NCI-H2227 (cell line): ENCODE measurements around the gene HMGCS2.

Experiments
- DNase-seq: peaks from one replicate; lab custom pipeline; 2025; ENCODE audit not compliant: unreplicated experiment; lab: John Stamatoyannopoulos, UW

The HMGCS2 gene

DNA sequence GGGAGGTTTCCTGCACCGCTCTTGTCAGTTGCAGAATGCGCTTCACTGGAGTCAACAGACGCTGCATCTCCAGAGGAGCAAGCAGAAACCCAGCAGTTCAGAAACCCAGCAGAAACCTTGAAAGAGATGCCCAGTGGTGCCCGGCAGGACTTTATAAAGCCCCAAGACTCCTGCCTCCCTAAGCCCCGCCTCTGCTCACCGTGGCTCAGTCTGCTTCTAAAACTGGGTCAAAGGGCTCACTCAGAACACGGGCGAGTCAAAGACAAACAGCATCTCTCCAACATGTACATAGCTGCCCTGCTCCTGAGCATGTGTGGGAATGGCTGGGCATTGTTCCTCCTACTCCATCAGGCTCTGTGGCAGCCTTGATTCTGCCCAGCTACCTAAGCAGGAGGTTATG is at the start of gene HMGCS2:
HMGCS2 (minus strand) TSS at position 128 of the 400 bp plus-strand sequence; CDS start at position 67, 61 bp downstream.
- DNase-seq = no peak

DNA sequence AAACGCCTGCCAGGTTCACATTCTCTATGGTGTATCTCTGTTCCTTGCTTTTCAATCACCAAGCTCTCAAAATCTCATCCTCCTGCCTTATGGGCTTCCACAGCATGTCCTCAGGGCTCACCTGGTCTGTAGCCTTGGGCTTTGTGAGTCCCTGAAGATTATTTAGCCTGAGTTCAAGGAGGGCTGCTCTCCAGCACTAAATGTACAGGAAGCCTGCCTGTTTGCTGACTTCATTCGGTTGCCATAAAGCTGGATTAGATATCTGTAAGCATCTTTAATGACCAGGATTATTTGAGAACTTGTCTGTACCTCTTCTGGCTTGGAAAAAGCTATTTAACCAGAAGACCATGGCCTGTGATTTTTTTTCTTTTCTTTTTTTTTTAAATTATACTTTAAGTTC is 49.5 kb upstream of the HMGCS2 start:
- DNase-seq = no peak

DNA sequence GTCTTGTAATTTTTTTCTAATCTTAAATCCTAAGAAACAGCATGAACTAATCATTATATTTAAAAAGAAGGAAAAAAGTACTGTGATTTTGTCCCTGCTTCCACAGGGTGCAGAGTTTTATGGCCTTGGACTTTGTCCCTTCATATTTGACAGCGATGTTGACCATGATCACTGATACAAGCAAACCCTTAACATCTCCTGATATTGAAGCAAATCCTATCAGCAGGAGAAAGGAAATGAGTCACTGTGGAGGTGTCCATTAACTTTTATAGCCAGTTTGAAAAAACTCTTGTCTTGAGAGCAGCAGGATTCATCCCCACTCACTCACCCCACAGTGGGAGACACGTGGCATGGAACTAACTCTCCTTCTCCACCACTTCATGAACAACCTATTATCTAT is 47.7 kb upstream of the HMGCS2 start:
- DNase-seq = no peak

DNA sequence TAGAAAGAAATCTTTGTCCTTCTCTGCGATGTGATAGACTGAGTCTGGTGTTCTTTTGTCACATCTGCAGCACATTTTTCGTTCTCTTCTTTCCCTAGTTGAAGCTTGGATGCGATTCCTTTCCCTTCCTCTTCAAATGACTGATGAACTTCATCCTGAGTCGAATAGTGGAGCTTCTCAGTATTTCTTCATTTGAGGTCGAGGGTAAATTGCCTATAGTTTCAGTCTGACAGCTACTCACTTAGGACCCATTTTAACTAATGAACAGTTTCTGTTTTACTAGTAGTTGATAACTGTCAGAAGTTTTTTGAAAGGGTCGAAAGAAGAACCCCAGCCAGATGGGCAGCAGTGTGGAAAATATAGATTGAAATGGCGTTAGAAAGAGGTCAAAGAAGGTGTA is 47.2 kb upstream of the HMGCS2 start:
- no peak for DNase-seq

DNA sequence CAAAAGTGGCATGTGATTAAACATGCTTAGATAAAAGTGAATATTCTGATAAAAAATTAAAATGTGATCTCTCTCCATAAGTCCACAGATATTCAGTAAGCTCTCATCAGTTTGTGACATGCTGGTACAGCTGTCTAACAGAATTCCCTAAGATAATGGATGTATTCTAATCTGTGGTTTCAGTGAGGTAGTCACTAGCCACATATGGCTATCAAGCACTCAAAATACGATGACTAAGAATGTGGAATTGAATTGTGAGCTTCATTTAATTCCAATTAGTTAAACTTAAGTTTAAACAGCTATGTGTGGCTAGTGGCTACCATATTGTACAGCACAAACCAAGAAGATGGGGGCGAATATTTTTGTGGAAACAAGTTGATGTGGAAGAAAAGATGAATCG is 46.7 kb upstream of the HMGCS2 start:
- DNase-seq = no peak

DNA sequence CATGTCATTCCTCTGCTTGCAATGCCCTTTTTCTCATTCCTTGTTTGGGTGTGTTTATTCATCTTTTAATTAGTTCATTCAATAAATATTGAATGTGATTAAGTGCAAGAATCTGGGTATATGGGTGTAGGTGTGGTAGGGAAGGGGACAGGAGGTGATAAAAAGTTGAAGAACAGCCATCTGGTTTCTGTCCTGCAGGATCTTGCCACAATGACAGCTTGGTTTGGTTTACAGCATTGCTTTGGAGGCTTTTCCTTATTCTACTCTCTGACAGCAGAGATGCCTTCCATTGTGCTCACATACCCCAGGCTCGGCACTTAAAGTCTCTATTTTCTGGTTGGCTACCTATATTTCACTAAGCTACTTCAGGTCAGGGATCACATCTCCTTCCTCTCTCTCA is 45.6 kb upstream of the HMGCS2 start:
- DNase-seq = no peak

DNA sequence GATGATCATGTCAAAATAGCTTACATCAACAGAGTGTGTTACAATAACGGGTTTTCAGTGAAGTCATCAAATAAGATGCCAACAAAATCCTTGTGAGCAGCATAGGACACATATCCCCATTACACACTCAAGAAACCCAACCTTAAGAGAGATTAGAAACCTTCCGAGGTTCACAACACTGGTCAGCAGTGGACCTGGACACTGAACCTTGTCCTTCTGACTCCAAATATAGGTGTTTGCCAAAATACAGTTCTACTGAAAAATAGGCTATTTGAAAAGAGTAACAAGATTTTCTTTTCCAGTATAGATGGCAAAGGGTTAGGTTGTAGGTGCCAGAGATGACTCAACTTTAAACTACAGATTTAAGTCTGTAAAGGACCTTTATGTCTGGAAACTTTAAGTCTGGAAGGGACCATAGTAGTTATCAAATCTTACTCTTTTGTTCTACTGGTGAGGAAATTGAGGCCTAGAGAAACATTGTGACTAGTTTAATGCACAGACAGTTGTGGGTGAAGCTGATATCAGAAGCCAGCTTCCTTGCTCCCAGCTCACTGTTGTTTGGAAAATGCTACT is 43.4 kb upstream of the HMGCS2 start:
- no peak for DNase-seq

DNA sequence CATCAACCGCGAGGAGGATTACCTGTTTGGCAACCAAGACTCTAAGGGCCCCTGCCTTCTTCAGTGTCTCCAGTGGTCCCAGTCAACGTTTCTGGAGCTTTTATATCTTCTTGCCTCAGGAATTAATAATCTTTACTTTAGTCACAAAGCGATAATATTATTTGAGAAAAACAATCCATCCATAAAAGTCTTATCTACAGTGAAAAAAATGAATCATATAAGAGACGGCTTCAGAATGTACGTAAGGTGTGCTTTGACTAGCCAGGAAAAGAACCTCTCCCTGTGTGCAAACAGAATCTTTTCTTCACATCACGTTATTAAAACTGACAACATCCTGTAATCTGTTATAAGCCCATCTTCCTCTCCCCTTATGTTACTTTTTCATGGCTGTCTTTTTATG is 42.7 kb upstream of the HMGCS2 start, which contains the start of gene REG4:
REG4 (minus strand) TSS at position 74 of the 400 bp plus-strand sequence. CDS start 2,691 bp downstream, outside the sequence.
- no peak for DNase-seq

DNA sequence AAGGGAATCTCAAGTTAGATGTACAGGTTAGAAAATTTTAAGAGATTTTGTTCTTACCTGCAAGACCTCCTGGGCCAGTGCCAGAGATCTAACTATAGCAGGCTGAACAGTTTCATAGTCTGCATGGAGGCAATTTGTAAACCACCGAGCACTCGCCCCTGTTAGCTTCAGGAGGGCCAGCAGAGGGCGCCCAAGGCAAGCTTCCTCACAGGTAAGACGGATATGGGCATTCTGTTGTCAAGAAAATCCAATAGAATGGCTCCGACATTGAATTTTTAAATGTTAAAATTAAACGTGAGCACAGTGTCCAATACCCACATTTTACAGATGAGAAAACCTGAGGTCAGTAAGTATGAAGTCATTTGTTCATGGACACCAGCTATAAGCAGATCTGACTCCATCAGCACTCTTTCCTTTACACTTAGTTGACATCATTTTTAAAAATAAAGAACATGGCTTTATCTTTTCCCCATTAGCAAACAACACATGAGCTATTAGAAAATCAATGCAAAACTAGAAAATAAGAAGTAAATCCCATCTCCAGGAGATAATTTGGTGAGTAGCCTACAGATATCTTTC is 40.4 kb upstream of the HMGCS2 start:
- DNase-seq = peak; percentile 74

DNA sequence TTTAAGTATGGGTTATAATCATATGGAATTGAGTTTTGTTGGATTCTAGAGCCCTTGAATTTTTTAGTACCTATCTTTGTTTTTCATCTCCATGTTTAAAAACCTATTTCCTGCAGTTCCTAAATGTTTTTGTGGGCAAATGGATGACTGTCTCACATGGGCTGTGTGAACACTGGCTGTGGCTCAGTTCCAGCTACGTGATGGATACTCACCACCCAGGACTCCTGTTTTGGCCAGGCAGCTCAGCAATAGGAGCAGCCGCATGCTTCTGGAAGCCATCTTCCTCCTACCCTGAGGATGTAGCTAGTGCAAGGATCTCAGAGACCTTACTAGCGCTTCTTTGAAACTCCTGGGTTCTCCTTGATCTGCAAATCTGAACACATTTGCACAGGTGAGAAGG is 39.8 kb upstream of the HMGCS2 start:
- no peak for DNase-seq

DNA sequence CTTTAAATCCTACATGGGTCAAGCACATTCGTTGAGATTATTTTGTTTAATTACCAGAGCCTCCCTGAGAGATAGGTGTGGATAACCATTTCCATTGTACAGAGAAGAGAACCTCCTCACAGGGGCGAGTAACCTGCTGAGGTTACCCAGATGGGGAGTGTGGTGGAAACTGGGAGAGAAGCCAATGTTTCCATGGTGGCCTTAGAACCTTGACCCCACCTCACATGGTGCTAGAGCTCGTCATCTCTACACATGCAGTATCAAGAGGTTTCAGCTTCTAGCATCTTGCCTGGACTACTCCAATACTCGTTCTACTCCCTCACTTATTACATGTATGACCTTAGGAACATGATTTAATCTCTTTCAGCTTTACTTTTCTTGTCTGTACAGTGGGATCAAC is 37.8 kb upstream of the HMGCS2 start:
- no peak for DNase-seq

DNA sequence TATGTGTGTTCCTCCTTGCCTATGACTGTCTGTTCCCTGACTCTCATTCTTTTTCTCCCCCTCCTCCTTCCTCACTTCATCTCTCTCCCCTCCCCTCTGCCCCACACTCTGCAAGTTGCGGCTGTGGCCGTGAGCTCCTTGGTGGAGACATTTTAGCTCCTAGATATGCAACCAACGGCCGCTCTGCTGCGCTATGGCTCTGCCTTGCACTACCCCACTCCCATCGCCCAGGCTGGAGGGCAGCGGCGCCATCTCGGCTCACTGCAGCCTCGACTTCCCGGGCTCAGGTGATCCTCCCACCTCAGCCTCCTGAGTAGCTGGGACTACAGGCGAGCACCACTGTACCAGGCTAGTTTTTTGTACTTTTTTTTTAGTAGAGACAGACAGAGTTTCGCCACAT is 37.0 kb upstream of the HMGCS2 start:
- DNase-seq = no peak

DNA sequence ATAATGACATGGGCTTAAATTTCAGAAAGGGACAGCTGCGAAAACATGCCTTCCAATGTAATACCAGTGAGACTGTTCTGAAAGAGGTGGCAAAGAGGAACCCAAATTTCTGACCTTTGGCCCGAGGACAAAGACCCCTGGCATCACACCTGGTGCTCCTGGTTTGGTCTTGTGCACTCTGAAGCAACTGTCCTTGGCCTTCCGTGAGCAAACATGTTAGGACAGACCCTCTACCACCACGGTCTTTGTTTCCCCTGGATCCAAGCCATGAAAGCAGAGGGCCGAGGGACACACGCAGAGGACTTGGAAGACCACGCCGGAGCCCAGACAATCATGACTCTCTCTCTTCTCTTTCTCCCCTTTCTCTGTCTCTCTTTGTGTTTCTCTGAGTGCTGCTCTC is 36.5 kb upstream of the HMGCS2 start:
- no peak for DNase-seq

DNA sequence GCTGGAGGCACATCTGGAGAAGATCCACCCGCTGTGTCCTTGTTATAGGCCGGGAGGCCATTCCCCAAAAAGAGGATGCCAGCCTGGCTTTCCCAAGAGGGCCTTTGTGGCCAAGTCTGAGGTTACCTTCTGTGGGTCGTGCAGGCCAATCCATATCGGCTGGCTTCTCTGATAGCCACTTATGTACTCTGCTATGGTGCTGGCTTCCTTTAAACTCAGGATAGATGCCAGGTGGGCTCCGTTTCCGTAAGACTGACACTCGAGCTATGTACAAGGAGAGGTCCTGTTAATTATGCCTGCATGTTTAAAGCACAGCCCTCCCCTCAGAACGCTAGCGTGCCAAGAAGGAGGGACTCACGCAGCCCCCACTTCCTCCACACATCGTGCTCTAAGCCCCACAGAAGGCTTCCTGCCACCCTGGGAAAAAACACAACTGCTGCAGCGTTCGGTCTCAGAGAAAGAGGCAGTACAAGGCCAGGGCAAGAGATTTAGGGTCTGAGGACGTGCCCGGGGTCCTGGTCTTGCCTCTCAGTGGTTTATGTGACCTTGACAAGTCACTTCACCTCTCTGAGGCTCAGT is 31.0 kb upstream of the HMGCS2 start:
- DNase-seq = no peak

DNA sequence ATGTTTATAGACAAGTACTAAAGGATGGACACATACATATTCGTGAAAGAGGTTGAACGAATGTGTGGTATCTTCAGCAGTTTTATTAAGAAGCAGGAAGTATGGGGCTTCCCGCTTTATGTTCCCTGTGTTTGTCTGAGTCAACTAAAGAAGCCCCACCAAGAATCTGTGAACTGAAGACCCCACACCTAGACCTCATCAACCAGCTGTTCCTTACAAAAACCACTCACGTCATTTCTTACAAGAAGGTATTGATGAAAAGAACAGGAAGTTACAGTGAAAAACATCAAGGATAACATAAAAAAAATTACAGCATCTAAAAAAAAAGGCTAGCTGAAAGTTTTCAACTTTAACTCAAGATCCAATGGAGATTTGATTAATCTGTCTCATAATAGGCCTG is 30.3 kb upstream of the HMGCS2 start:
- DNase-seq = no peak

DNA sequence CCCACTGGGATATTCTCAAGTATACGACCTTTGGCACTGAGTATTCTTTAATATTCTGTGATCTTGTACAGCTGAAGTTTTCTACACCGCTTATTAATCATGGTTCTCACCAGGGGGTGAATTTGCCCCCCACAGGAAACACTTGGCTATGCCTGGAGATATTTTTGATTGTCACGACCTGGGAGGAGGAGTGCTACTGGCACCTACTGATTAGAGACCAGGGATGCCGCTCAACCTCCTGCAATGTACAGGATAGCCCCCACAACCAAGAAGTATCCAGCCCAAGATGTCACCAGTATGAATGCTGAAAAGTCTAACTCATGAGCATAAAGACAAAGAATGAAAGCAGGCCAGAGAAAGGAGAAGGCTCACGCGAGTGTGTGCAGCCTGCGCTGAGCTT is 28.9 kb upstream of the HMGCS2 start:
- no peak for DNase-seq

DNA sequence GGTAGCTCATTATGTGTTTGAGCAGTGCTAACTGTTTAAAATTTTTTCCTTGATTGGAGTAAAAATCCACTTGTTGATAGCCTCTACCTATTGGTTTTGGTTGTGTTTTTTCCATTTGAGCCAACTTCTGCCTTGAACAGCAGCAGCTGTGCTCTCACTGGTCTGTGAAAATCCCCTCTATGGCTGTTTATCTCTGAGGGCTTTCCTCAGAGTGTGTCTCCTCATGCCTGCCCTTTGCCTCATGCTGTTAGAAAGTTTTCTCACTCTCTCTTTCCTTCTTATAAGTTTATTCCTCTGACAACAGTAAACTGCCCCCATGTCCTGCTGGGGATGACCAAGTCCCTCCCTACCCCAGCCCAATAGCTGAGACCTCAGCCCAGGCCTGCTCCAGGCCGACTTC is 28.5 kb upstream of the HMGCS2 start:
- DNase-seq = no peak

DNA sequence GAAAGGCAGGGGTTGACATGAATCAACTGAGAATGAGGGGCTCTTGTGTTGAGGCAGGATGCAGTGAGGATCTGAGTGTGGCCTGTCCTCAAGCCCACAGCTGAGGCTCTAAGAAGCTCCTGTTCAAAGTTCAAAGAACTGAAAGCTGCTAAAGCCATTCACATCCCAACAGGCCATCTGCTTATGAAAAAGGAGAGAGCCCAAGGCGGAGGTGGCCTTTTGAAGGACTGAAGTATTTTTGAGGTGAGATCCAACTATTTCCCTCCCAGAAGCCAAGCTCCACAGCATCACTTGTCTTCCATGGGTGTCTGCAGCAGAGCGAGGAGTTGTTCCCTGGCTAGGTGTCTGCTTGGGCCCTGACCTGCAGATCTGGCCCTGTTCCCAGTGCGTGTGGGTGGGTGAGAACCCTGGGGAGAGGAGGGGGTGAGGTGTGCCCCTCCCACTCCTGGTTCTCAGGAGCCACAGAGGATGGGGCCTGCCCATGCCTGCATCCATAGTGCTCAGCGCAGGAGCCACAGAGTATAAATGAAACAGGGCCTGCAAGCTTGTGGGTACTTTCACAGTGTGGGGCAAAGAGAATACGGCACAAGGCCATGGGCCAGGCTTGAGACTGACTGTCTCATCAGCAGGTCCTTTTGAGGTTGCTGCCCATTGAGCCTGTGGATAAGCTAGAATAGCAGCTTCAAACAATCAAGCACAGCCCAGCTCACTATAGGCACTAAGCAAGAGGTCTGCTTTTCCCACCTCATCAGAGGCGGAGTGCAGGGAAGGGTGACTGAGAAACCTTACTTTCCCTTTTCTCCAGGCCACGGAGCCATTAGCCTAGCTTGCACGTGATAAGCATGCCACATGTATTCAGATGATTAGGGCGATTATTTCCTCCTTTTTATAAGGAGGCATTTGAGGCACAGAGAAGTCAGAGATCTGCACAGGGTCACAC is 26.8 kb upstream of the HMGCS2 start:
- DNase-seq = no peak

DNA sequence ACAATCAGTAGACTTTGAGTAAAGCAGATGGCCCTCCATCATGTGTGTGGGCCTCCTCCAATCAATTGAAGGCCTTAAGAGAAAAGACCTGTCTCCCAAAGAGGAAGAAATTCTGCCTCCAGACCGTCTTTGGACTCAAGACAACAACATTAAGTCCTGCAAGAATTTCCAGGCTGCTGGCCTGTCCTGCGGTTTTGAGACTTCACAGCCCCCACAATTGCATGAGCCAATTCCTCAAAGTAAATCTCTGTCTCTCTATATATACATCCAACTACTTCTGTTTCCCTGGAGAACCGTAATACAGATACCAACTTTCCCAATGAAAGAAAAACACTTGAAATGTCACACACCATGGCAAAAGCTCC is 26.2 kb upstream of the HMGCS2 start:
- no peak for DNase-seq

DNA sequence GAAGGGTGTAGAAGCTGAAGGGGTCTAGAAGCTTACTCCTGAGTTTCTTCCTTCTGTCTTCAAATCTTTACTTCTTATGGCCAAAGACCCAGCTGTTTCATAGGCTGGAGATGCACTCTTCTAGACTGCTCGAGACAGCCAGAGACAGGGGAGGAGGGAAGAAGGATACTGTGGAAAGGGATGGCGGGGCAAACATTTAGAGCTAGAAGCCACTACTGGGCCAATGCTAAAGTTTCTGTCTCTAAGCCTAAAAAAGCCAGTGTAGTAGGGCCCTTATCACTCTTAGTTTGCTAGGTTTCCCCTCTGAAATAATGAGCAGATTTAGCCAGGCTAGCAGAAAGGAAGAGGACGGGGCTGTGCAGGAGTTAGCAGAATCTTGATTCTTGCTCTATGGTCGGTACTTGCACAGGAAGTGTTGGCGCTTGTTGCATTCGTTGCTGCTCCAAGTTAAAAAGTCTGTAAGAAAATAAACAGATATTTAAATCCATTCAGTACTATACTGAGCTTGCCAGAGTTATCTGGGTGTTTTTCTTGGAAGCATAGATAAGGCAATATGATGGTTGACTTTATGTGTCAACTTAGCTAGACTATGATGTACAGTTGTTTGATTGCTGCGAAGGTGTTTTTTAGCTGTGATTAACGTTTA is 25.6 kb upstream of the HMGCS2 start:
- DNase-seq = no peak

DNA sequence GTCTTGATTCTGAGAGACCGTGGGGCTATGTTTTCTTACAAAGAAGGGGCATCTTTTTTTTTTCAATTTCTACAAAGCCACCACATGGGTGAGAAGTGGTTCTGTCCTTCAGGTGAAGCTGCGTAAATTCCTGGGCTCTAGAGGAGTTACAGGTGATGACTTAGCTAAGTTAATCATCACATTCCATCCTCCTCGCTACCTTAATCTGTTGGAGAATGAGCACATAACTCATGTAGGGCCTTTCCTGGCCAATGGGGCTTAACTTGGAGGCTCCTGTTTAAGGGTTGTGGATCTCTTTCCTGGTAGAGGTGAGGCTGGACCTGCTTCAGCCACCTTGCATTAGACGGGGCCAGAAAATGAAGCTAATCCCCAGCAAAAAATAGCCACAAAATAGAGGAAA is 22.7 kb upstream of the HMGCS2 start:
- no peak for DNase-seq
